SH-SY5Y (cell line): ENCODE results near the gene IPCEF1.

Source experiments
- GATA2 ChIP-seq: IDR thresholded peaks from 2 replicates; pipeline ENCODE4 v1.6.1; 2011; ENCODE audit warnings: mild to moderate bottlenecking, low read depth, low read length
- GATA3 ChIP-seq: IDR thresholded peaks from 2 replicates; pipeline ENCODE4 v1.6.1; 2011; ENCODE audit warnings: low read depth, mild to moderate bottlenecking, low read length, moderate library complexity

Gene IPCEF1

GRCh38 chr6:154298297-154298696 is 58.3 kb downstream of the IPCEF1 start:
- no peak for TF ChIP-seq GATA2
- TF ChIP-seq GATA3, result no peak

- TF ChIP-seq GATA3, result no peak
- no peak for TF ChIP-seq GATA2
These were observed 58.9 kb downstream of the IPCEF1 start for GRCh38 chr6:154297721-154298120.

DNA sequence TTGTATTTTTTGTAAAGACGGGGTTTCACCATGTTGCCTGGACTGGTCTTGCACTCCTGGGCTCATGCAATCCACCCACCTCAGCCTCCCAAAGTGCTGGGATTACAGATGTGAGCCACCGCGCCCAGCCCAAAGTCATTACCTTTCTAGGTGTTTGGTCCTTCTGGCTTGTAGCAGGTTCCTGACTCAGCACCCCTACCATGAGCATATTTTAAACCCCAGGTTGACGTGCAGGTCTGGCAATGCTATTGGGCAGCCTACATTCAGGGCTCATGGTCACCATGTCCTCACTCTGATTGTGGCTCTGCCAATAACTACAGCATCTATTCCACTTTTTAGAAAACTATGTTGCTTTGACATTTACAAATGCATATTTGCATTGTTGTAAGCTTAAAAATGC is 59.4 kb downstream of the IPCEF1 start:
- TF ChIP-seq GATA2, result no peak
- no peak for TF ChIP-seq GATA3

DNA sequence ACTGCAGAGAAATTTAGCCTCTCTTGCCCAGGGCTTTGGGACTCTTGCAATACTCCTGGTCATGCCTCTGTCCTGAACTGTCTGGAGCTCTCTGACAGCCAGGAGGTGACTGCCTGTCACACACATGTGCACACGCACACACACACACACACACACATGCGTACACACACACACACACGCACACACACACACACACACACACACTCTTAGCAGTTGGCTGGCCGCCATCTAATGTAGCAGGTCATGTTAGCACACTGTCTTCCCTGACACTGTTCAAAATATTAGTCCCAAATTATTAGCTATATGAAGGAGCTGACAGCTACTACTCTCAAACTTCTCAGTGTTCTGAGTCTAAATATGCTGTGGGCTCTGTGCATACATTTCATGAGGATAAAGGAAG is 60.9 kb downstream of the IPCEF1 start:
- TF ChIP-seq GATA3 (no peak), GATA2 (no peak)

- TF ChIP-seq GATA3, result peak; percentile 59
- TF ChIP-seq GATA2, result peak; percentile 55; the same call in 1 of the 2 replicates
These were observed 63.6 kb downstream of the IPCEF1 start for GRCh38 chr6:154292855-154293519.

DNA sequence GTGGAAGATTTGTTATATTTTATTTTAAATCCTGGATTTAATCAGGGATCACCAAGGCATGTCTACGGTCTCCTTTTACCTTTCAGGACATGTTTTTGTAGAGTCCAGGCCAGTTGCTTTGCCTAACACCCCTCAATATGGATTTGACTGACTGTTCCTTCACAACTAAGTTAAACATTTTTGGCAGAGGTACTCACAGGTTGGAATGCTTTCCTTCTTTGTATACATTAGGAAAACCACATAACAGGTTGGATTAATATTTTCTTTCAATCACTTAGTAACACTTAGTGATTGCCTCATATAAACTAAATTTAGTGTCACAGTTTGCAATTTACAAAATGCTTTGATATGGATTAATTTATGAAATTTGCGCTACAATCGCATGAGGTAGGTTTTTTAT is 64.5 kb downstream of the IPCEF1 start:
- TF ChIP-seq GATA3 (no peak), GATA2 (no peak)

DNA sequence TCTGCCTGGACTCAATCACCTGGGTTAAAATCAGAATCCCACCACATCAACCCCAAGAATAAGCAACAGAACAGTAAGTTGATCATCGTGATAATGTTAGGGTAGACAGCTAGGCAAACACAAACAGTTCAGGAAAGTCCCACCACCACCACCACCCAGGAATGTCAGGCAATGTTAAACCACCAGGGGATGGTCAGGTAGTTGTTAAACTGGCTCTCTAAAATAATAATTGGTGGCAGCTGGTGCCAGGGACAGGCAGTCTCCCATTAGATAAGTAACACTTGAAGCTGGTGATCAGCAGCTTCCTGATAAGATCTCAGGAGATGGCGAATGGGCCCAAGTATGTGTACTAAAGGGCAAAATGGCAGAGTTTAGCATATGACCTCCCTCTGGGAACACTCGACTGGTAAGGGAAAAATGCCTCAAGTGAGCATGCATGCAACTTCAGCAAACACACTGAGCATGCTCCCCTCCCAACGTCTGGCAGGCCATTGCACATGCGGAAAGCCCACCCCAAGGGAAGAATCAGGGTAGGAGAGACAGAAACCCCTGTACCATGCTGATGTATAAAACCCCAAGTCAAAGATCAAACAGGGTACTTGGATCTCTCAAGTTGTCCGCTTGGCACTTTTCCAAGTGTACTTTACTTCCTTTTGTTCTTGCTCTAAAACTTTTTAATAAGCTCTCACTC is 66.6 kb downstream of the IPCEF1 start:
- TF ChIP-seq GATA3 (no peak), GATA2 (no peak)

- TF ChIP-seq GATA3, result no peak
- TF ChIP-seq GATA2, result no peak
These were observed 70.8 kb downstream of the IPCEF1 start for GRCh38 chr6:154285826-154286225.

DNA sequence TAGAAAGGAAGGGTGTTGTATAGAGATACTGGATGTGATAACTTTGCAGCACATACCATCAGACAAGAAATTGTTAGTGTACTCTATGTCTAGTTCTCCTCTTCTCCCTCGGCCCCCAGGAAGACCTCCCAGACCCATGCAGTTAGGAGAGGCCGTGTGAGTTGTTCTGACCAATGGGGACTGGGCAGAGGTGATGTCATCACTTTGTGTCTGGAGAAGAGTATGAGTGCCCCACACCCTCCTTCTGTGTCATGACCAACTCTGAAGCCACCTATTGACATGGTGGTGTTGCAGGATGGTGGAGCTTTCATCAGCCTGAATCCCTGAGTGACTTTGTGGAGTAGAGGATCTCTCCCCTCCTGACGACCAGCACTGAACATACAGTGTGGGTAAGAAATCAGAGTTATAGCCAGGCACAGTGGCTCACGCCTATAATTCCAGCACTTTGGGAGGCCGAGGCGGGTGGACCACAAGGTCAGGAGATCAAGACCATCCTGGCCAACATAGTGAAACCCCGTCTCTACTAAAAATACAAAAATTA is 72.2 kb downstream of the IPCEF1 start:
- TF ChIP-seq GATA3, result no peak
- TF ChIP-seq GATA2, result no peak

DNA sequence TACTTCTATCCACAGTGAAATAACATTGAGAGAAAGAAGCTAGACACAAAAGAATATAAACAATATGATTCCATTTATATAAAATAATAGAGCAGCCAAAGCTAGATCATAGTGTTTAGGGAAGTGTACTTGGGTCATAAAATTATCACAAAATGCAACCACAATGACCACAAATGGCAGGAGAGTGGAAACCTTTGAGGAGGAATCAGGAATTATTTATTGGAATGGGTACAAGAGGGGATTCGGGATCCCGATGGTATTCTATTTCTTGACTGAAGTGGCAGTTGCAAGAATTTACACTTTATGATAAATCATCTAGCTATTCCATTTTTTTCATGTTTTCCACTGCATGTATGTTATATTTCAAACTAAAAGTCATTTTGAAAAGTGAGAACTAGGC is 76.1 kb downstream of the IPCEF1 start:
- TF ChIP-seq GATA2, result no peak

DNA sequence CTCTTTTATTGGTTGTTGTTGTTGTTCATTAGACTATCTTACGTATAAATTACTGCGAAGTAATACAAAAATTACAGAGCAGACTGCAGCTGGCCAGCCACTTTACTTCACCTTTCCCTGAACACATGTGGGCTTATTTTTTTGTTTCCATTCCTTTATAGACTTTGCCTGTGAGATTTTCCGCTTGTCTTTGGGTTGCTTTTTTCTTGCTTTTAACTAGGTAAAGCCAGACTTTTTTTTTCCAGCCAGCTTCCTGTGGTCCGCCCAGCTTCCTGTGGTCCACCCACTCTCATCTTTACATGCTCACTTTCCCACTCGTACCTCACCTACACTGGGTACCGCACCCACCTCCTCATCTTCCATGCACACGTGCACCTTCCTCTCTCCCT is 79.0 kb downstream of the IPCEF1 start:
- TF ChIP-seq GATA3 (no peak), GATA2 (no peak)

DNA sequence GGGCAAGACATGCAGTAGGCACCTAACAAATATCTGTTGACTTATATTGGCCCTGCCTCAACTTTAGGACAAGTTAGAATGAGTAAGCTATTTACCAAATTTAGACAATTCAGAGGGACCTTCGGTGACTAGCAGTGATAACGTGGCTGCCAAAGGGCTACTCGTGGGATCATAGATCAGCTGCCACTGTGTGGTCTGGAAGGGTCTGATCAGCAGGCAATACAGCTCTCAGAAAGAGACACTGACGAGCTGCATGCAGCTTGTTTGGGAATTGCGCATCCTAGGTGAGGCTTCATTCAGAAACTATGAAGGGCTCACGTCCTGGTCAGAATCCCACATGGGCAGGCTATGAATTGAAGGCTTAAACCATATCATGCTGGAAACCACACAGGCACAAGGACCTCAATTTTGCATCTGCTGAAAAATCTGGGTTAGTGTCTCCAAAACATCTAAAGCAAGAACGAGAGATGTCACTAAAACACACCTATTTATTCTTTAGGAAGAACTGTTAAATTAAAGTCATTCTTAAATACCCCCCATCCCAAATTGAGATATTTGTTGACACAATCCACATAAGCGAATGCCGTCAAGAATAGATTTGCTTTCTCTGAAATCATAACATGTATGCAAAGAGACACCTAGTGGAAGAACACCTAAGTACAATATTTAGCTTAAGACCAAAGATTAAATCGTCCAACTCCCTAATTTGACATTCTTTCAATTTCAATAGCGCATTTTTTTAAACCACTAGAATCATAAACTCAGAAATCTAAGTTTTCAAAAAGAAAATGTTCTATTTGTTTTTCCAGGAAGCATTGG is 79.6 kb downstream of the IPCEF1 start:
- TF ChIP-seq GATA2 (no peak), GATA3 (no peak)

- no peak for TF ChIP-seq GATA2
- TF ChIP-seq GATA3, result no peak
These were observed 82.4 kb downstream of the IPCEF1 start for GRCh38 chr6:154274168-154274567.

DNA sequence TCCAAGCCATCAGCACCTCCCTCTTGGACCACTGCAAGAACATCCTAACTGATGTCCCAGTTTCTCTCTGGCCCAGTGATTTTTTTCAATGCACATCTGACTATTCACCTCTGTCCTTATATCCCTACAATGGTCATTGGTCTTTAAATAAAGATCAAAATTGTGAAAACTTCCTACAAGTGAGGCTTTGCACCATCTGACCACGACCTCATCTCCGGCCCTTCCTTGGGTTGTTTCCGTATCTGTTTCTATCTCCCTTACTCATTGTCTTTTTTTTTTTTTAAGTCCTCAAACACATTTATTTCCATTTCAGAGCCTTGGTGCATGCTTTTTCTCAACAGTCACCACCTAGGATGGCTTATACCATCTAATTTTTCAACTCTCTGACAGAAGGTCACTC is 88.1 kb downstream of the IPCEF1 start:
- TF ChIP-seq GATA2 (no peak), GATA3 (no peak)

- TF ChIP-seq GATA2 (no peak), GATA3 (no peak)
These were observed 89.0 kb downstream of the IPCEF1 start for GRCh38 chr6:154267508-154268106.
